CD4-positive, alpha-beta memory T cell (primary cell): ENCODE measurements around the gene GRID1. TPM values are rescaled to one million over a fixed set of nuclear protein-coding genes. Genes with fewer than 3 reads are reported as not detected.

ENCODE experiments used
- CTCF ChIA-PET: fragments of 350-600 bp; sonication (Branson Sonifier 250); formaldehyde crosslinking; loops from one replicate; lab custom pipeline; 2021; ENCODE audit warnings: inconsistent platforms; ENCODE audit not compliant: partially characterized antibody; lab: Charles Lee
- POLR2A ChIA-PET: fragments of 350-600 bp; sonication (Branson Sonifier 250); formaldehyde crosslinking; loops from one replicate; lab custom pipeline; 2021; ENCODE audit not compliant: partially characterized antibody; lab: Charles Lee
- DNase-seq, 5 donors: peaks; one replicate each; pipeline versions ENCODE4 v3.0.0 to v3.0.0-alpha.2; 2020 to 2022; ENCODE audit warnings: mixed read lengths in 1 of 5
- H3K27ac ChIP-seq: one replicate; pipeline ENCODE4 v1.7.0; 2013; ENCODE audit warnings: low read depth, low read length
- H3K27me3 ChIP-seq: 2 replicates; pipeline ENCODE4 v1.7.0; 2013; ENCODE audit warnings: mild to moderate bottlenecking, low read length, moderate library complexity; ENCODE audit not compliant: insufficient read depth
- H3K36me3 ChIP-seq: 2 replicates; pipeline ENCODE4 v1.7.0; 2013; ENCODE audit warnings: mild to moderate bottlenecking, low read length, moderate library complexity; ENCODE audit not compliant: insufficient read depth
- H3K4me1 ChIP-seq: 2 replicates; pipeline ENCODE4 v1.7.0; 2013; ENCODE audit warnings: mild to moderate bottlenecking, low read length, moderate library complexity; ENCODE audit not compliant: insufficient read depth
- H3K4me3 ChIP-seq, 2 donors: one replicate each; pipeline ENCODE4 v1.7.0; 2013; ENCODE audit warnings: low read length in 2 of 2, mild to moderate bottlenecking in 1 of 2
- H3K9me3 ChIP-seq, 2 donors: one replicate each; pipeline ENCODE4 v1.7.0; 2013; ENCODE audit warnings: low read length in 2 of 2, control low read depth in 1 of 2; ENCODE audit not compliant: control insufficient read depth in 1 of 2
- H3K27ac Mint-ChIP-seq, 7 donors: one replicate each; pipeline ENCODE4 v1.8.0; 2020 to 2021; ENCODE audit warnings: mixed read lengths in 7 of 7, mild to moderate bottlenecking in 6 of 7, inconsistent platforms in 3 of 7, moderate library complexity in 3 of 7
- H3K27me3 Mint-ChIP-seq, 2 donors: one replicate each; pipeline ENCODE4 v1.8.0; 2020 to 2021; ENCODE audit warnings: mixed read lengths in 2 of 2
- H3K36me3 Mint-ChIP-seq, 2 donors: one replicate each; pipeline ENCODE4 v1.8.0; 2020 to 2021; ENCODE audit warnings: mixed read lengths in 2 of 2, inconsistent platforms in 1 of 2, mild to moderate bottlenecking in 1 of 2
- H3K4me1 Mint-ChIP-seq, 4 donors: one replicate each; pipeline ENCODE4 v1.8.0; 2020 to 2021; ENCODE audit warnings: mixed read lengths in 4 of 4, mild to moderate bottlenecking in 1 of 4
- H3K4me3 Mint-ChIP-seq, 8 donors: one replicate each; pipeline ENCODE4 v1.8.0; 2020 to 2021; ENCODE audit warnings: mixed read lengths in 8 of 8, mild to moderate bottlenecking in 7 of 8, moderate library complexity in 6 of 8, inconsistent platforms in 3 of 8
- H3K9me3 Mint-ChIP-seq, 8 donors: one replicate each; pipeline ENCODE4 v1.8.0; 2020 to 2021; ENCODE audit warnings: mixed read lengths in 8 of 8, mild to moderate bottlenecking in 5 of 8, inconsistent platforms in 3 of 8, moderate library complexity in 1 of 8
- intact Hi-C: fragments of 100-400 bp; cut with micrococcal nuclease; formaldehyde crosslinking; loops from one replicate; pipeline ENCODE4 v1.15.1; 2023
- microRNA-seq: library from miRNA; unstranded; fragments of <30 nt; microRNA quantifications from one replicate; pipeline ENCODE4 v1.2.0, GENCODE V29; 2021; ENCODE audit warnings: borderline replicate concordance, borderline number of aligned reads, borderline microRNAs expressed, mixed read lengths
- polyA plus RNA-seq, 2 donors: library from polyadenylated mRNA; unstranded; fragments of 300-500 nt; fragmentation: Illumina TruSeq; gene quantifications; one replicate each; pipeline ENCODE4 v1.2.3, GENCODE V29; 2021
- total RNA-seq, 2 experiments: library from RNA; stranded (reverse); gene quantifications; one replicate each; pipeline ENCODE4 v1.2.3, GENCODE V29; 2021

GRID1 gene
- total and polyA plus RNA-seq, 4 experiments from 2014 or later, result not detected

GRCh38 chr10:85565381-85565780 is 801.2 kb downstream of the GRID1 start:
- no peaks in the 10 kb centered on the region for H3K4me1 ChIP-seq
- Mint-ChIP-seq H3K36me3 (no peaks in the 10 kb centered on the region), H3K4me1 (no peaks in the 10 kb centered on the region), H3K27ac (no peak overlapping the region), H3K4me3 (no peak overlapping the region), H3K9me3 (no peaks in the 10 kb centered on the region), H3K27me3 (peaks cover 1 to 2% of the 10 kb centered on the region in 2 donors)
- H3K36me3 ChIP-seq, result no peaks in the 10 kb centered on the region
- CTCF ChIA-PET, result no interaction called here
- no peak overlapping the region for H3K27ac ChIP-seq
- no peaks in the 10 kb centered on the region for H3K27me3 ChIP-seq
- no peak overlapping the region for H3K4me3 ChIP-seq
- no peak for DNase-seq
- no peaks in the 10 kb centered on the region for H3K9me3 ChIP-seq
- intact Hi-C loops, result no loop called here
- POLR2A ChIA-PET, result no interaction called here

GRCh38 chr10:85558533-85558932 is 808.1 kb downstream of the GRID1 start:
- no peaks in the 10 kb centered on the region for H3K9me3 Mint-ChIP-seq
- DNase-seq, result no peak
- intact Hi-C loops, result no loop called here
- H3K4me1 Mint-ChIP-seq, result no peaks in the 10 kb centered on the region
- Histone ChIP-seq H3K4me3 (no peak overlapping the region), H3K27me3 (no peaks in the 10 kb centered on the region), H3K9me3 (no peaks in the 10 kb centered on the region), H3K27ac (no peak overlapping the region), H3K36me3 (no peaks in the 10 kb centered on the region), H3K4me1 (no peaks in the 10 kb centered on the region)
- no peak overlapping the region for H3K4me3 Mint-ChIP-seq
- no peak overlapping the region for H3K27ac Mint-ChIP-seq
- H3K27me3 Mint-ChIP-seq, result peaks cover 1 to 3% of the 10 kb centered on the region in 2 donors
- no peaks in the 10 kb centered on the region for H3K36me3 Mint-ChIP-seq
- ChIA-PET CTCF (no interaction called here), POLR2A (no interaction called here)

DNA sequence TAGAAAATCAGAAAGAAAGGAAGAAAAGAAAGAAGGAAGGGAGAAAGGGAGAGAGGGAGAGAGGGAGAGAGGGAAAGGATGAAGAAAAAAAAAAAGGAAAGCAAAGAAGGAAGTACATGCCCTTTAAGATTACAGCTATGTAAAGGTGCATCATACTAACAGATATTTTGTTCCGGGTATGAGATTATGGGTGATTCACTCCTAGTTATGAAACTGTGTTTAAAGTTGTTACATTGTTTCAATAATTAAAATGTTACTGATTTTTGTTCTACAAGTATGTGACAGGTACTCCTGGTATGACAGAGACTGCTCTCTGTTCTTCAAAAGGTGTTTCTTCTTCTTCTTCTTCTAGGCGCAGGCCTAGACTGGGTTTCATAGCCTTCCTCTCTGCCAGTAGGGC is 808.9 kb downstream of the GRID1 start:
- no peak overlapping the region for H3K4me3 ChIP-seq
- no peaks in the 10 kb centered on the region for H3K4me1 ChIP-seq
- no peak overlapping the region for H3K4me3 Mint-ChIP-seq
- no peaks in the 10 kb centered on the region for H3K36me3 ChIP-seq
- H3K27ac Mint-ChIP-seq, result no peak overlapping the region
- no peaks in the 10 kb centered on the region for H3K9me3 Mint-ChIP-seq
- H3K36me3 Mint-ChIP-seq, result no peaks in the 10 kb centered on the region
- H3K9me3 ChIP-seq, result no peaks in the 10 kb centered on the region
- H3K4me1 Mint-ChIP-seq, result no peaks in the 10 kb centered on the region
- DNase-seq, result no peak
- ChIA-PET CTCF (no interaction called here), POLR2A (no interaction called here)
- H3K27ac ChIP-seq, result no peak overlapping the region
- no peaks in the 10 kb centered on the region for H3K27me3 ChIP-seq
- intact Hi-C loops, result no loop called here
- H3K27me3 Mint-ChIP-seq, result peaks cover 1 to 2% of the 10 kb centered on the region in 2 donors

DNA sequence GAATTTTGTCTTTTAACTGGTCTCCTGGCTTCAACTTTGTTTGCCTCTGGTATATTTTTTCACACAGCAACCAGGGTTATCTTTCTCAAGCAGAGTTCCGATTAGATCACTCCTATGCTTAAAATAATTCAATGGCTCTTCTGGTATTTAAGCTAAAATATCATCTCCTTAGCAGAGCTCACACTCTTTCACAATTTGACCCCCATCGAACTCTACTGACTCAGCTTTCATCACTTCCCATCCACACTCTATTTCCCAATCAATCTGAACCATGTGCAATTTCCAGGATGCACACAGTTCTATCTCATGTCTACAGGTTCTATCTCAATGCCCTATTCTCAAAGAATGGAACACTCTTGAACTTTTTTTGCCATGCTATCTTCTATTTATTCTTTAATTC is 809.5 kb downstream of the GRID1 start:
- POLR2A ChIA-PET, result no interaction called here
- no peak for DNase-seq
- no peaks in the 10 kb centered on the region for H3K9me3 Mint-ChIP-seq
- peaks cover 0 to 2% of the 10 kb centered on the region in 2 donors for H3K27me3 Mint-ChIP-seq
- CTCF ChIA-PET, result no interaction called here
- no peaks in the 10 kb centered on the region for H3K36me3 Mint-ChIP-seq
- no peaks in the 10 kb centered on the region for H3K4me1 Mint-ChIP-seq
- intact Hi-C loops, result no loop called here
- no peak overlapping the region for H3K4me3 Mint-ChIP-seq
- Histone ChIP-seq H3K27me3 (no peaks in the 10 kb centered on the region), H3K4me1 (no peaks in the 10 kb centered on the region), H3K9me3 (no peaks in the 10 kb centered on the region), H3K4me3 (no peak overlapping the region), H3K36me3 (no peaks in the 10 kb centered on the region), H3K27ac (no peak overlapping the region)
- H3K27ac Mint-ChIP-seq, result no peak overlapping the region

Small RNAs within 50 kb of the gene (microRNA-seq; reads per million reads assigned to microRNA genes)
- not detected for gene MIR346

Other genes starting within 250 kb of the GRID1 start
- gene WAPL, start 155.0 kb upstream of the GRID1 start, total RNA-seq, result 10 to 100 TPM; 54.0 to 55.2 TPM
- gene WAPL, start 155.0 kb upstream of the GRID1 start, polyA plus RNA-seq, result 10 to 100 TPM; 33.3 to 42.9 TPM